ENCODE results near the gene LRMDA.

GRCh38 chr10:75762431-75762802 lies 331.0 kb downstream of the LRMDA start:
- TF ChIP-seq CTCF (IDR thresholded peaks at IDR 0.05) (no peak), EP300 (IDR thresholded peaks at IDR 0.05) (no peak), POLR2A (IDR thresholded peaks at IDR 0.05) (no peak)

Measured in tibial nerve (tissue), 4 donors.